Hippocampal formation (tissue), 2 donors: Measurements from ENCODE around the gene MYCBPAP.

ENCODE experiments used
- DNase-seq, 2 donors: peaks; one replicate each; lab custom pipeline; 2025; lab: John Stamatoyannopoulos, UW

MYCBPAP gene

GRCh38 chr17:50487213-50488096 lies 20.8 kb upstream of the MYCBPAP start:
- no peak for DNase-seq

- no peak for DNase-seq
These were observed 19.4 kb upstream of the MYCBPAP start for GRCh38 chr17:50488880-50489279.

- DNase-seq, result no peak
These were observed 16.7 kb upstream of the MYCBPAP start for GRCh38 chr17:50491505-50491904.

GRCh38 chr17:50492214-50492613 lies 16.0 kb upstream of the MYCBPAP start:
- no peak for DNase-seq

GRCh38 chr17:50493744-50494143 lies 14.5 kb upstream of the MYCBPAP start:
- DNase-seq, result no peak

- DNase-seq, result no peak
These were observed 12.9 kb upstream of the MYCBPAP start for GRCh38 chr17:50495217-50495823.

GRCh38 chr17:50495918-50496317 lies 12.3 kb upstream of the MYCBPAP start:
- DNase-seq, result no peak

GRCh38 chr17:50498021-50498874 lies 10.0 kb upstream of the MYCBPAP start:
- DNase-seq, result no peak

- no peak for DNase-seq
These were observed 9.0 kb upstream of the MYCBPAP start for GRCh38 chr17:50499270-50499669.

GRCh38 chr17:50499721-50500120 lies 8.5 kb upstream of the MYCBPAP start:
- DNase-seq, result no peak

- DNase-seq, result no peak
These were observed 7.2 kb upstream of the MYCBPAP start for GRCh38 chr17:50501054-50501453.

GRCh38 chr17:50502301-50502990 lies 5.8 kb upstream of the MYCBPAP start:
- DNase-seq, result no peak

GRCh38 chr17:50505591-50506130 lies 2.6 kb upstream of the MYCBPAP start:
- no peak for DNase-seq

- DNase-seq, result no peak
These were observed 1.9 kb upstream of the MYCBPAP start for GRCh38 chr17:50506298-50506697.

- no peak for DNase-seq
These were observed 578 bp downstream of the MYCBPAP start for GRCh38 chr17:50508573-50509460.

- no peak for DNase-seq
These were observed 2.8 kb downstream of the MYCBPAP start for GRCh38 chr17:50511058-50511457.

- no peak for DNase-seq
These were observed 5.3 kb downstream of the MYCBPAP start for GRCh38 chr17:50513495-50513894.

- no peak for DNase-seq
These were observed 6.1 kb downstream of the MYCBPAP start for GRCh38 chr17:50514388-50514787.

- no peak for DNase-seq
These were observed 6.9 kb downstream of the MYCBPAP start for GRCh38 chr17:50514936-50515702.

- no peak for DNase-seq
These were observed 8.8 kb downstream of the MYCBPAP start for GRCh38 chr17:50517011-50517410.
